NCI-H2107 (cell line): ENCODE measurements around the gene N4BP2L2.

ENCODE experiments used
- DNase-seq: peaks from one replicate; lab custom pipeline; 2025; lab: John Stamatoyannopoulos, UW

The N4BP2L2 gene

DNA sequence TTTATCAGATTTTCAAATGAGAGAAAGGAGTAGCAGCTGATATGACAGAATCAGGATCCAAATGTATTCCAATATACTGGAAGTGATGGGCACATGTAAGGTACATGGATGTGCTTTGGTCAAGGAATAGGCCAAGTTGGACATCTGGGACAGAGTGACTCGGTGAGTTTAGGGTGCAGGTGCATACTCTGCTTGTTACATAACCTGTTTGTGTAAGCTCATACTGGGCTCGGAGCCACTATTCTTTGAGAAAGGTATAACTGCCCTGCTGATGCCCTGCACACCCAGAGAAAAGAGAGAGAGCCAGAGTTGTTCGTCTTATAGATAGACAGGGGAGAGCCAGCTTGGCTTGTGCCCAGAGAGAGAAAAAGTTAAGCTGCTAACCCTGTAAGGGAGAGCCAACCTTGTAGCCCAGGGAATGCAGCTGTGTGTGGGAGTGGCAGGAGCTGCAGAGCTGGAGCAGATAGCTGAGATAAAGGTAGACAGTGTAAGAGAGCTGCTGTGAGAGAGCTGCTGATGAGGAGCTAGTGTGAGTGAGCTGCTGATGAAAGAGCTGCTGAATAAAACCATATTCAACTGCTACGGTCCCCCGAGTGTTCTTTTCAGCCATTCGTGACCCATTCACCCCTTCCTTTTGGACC, 70.0 kb downstream of the N4BP2L2 start:
- no peak for DNase-seq

- no peak for DNase-seq
Observed at GRCh38 chr13:32456591-32456990, 82.0 kb downstream of the N4BP2L2 start.

- DNase-seq = no peak
Observed at GRCh38 chr13:32455594-32455903, 83.0 kb downstream of the N4BP2L2 start.

DNA sequence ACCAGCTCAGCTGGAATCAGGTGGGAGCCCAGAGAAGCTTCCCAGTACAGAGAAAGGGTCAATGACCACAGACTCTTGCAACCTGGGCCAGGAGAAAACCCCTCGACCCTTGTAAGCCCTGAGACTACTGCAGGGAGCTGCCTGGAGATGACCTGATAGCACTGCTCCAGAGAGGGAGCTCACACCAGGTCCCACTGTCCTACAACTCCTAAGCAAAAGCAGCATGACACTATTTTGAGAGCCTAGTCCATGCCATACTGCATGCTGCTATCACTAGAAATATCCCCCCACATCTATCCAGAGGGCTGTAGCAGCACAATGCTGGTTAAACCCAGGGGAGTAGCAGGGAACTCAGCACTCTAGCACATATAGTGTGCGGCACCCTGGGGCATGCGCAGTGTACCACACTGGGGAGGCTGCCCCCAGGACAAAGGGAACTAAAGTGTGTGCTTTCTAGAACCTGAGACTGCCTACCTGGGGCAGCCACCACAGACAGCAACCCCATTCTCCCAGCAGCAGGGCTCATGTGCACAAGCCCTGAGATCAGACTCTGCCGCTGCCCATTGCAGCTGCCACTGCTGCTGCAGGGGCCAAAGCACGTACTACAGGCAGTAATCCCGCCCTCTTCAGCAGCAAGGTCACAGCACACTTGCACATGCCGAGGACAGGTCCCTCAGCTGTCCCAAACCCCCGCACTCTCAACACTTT, 83.6 kb downstream of the N4BP2L2 start:
- DNase-seq = no peak

DNA sequence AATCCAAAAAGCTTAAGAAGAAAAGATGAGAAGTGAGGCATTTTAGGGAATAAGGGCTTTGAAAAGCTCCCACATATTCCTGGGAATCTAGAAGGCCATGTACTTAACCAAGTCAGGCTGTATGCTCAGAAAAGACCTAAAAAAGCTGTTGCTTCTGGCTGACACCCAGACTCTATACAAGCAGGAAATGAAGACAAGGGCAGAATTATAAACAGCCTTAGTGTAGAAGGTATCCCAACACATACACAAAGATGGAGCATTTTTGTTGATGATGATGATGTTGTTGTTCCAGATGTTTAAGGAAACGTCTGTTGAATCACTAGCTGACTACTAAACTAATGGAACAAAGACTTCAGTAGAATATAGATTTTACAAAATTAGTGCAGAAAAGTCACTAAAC, 84.6 kb downstream of the N4BP2L2 start:
- DNase-seq = no peak

DNA sequence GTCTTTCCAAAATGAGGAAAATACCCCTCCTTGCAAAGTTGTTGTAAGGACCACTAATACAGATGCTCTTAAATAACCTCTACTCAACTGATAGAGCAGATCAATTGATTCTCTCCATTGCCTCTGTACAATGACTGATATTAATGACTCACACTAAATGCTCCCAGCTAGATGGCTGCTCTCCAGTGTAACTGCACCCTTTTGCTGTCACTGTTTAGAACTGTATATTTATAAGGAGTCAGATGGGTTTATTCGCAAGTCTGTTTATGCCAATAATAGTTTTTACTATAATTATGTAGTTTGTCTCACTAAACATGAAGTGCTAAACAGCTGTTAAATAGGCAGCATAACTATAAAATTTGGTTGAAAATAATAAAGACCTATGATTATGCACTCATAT, 89.6 kb downstream of the N4BP2L2 start:
- no peak for DNase-seq

DNA sequence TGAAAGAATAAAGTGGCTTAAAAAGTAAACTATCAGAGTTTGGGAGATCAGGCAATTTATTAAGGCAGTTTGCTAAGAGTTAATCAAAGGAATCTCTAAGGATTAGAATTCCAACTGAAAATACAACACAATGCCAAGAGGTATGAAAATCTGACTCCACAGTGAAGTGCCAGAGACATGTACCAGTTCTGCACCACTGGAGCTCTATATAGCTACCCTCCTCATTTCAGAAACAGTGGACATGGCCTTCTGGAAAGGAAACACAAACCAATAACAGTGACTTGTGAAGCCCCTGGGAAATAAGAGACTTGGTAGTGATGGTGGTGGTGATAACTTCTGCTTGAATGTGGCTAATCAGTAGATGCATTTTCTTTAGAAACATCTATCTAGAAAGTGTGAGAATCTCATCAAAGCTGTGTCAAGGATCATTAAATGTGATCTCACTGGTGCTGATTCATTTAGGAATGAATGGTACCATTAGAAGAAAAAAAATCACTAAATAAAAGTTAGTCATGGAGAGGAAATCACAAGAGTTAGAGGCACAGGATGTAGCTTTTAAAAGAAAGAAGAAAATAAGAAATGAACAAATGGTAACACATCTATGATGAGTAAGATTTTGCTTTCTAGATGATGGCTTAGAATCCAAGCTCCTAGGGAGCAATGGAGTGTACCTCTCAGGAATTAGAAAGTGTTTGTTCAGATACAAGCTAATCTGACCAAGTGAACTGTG, 90.5 kb downstream of the N4BP2L2 start:
- DNase-seq = no peak

- DNase-seq = no peak
Observed at GRCh38 chr13:32446773-32447465, 91.7 kb downstream of the N4BP2L2 start.

DNA sequence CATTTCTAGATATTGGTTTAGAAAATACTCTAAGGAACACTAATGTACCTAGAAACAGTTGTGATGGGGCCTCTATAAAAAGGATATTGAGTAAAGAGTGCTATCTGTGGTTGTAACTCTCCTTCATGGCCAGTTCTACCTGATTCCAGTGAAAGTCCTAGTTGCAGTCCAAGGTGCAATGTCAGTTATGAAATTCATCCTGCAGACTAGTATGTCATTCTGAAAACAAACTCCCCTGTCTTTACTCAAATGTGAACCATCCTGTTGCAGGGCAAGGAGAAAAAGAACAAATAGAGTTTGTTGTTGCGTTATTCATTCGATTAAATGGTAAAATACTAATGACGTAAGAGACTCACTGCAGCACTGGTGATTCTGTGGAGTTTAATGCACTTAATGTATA, 92.4 kb downstream of the N4BP2L2 start:
- no peak for DNase-seq

DNA sequence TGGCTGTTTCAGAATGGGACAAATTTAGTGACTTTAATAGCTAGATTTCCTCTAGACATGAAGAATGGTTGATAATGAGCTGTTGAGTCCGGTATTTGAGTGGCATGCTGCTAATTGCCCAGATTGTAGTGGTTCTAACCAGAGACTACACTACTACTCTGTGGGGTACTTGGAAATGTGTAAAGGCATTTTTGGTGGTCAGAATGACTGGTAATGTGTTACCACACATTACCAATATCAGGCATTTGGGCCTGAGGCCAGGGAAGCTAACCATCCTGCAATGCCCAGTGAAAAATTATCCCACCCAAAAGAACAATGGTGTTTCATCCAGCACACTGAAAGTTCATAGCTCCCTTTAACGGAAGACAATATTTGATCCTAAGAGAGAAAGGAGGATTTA, 93.1 kb downstream of the N4BP2L2 start:
- DNase-seq = no peak

- no peak for DNase-seq
Observed at GRCh38 chr13:32443111-32443510, 95.5 kb downstream of the N4BP2L2 start.

DNA sequence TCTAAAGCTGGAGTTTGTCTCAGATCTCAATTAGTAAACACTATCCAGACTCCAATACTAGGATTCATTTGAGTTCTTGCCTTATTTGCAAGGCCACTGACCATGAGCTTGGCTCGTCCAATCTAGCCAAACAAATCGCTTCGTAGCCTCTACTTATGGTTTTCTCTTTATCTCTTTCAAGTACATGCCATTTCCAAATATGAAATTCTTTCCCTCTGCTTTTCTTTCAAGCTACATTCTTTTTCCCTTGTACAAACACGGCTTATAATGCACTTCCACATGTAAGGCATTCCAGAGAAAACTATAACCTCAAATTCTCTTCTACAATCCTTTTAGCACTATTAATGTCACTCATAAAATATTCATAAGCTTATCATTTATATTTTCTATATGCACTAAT, 99.7 kb downstream of the N4BP2L2 start:
- DNase-seq = no peak

- no peak for DNase-seq
Observed at GRCh38 chr13:32432856-32433255, 105.7 kb downstream of the N4BP2L2 start.

- DNase-seq = no peak
Observed at GRCh38 chr13:32431361-32431760, 107.2 kb downstream of the N4BP2L2 start.

DNA sequence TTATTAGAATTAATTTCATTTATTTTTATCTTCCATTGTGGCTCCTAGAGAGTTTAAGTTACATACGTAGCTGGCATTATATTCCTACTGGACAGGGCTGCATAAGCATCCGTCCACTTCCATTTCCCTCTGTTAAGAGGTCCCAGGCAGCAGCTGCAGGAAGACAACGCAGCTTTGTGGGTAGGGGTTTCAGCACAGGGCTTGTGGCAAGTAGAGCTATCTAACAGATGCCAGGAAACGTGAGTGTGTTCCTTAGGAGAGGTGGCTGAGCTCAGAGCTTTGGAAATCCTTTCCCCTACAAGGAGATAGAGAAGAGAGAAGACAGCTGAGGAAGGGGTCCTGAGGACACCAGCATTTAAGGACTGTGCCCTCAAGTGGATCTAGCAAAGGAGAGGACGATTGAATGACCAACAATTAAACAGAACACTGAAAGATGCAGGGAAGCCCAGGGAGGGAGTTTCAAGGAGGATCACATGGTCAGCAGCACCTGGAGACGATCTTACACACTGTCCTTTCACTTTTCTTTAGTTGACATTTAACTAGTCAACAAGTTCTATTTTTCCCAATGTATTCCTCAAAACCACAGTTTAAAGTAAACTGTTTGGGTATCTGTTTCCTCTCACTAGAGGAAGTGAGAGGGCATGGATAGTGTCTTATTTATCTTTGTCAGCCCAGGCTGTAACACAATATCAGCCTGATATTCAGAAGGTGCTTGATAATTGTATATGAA, 108.4 kb downstream of the N4BP2L2 start:
- DNase-seq = no peak

- DNase-seq = no peak
Observed at GRCh38 chr13:32429433-32429909, 109.1 kb downstream of the N4BP2L2 start.

DNA sequence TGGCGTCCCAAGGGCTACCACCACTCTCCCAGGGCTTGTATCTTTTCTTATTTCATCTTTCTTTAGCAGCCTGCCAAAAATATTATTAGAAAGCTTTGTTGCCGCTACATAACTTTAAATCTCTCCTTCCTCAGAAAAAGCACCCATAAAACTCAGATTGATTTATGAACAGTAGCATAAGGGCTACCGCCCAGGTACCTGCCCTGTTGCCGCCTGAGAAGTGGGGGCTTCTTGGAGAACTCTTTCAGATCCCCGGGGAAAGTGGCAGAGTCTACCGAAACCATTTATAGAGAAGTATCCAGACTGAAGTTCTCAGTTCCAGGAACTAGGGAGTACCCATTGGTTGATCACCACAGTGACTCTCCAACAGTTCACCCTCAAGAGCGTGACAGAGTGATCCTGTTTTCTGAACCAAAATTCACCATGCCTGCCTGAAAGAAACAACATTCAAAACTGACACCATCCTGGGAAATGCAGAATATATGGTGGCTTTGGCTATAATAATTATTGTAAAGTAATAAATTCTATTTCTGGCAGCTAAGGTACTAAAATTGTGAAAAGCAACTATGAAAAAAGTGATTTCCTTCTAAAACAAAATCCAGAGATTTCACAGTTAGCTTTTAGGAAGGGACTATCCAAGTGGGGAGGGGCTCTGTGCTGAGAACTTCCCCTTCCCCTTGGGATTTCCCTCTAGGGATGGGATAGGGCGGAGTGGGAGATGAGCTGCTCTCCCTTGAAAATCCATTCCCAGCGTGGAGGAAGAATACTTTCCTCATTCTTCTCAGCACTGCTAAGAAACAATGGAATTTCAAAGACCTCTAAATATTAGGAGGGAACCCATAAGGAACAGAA, 109.8 kb downstream of the N4BP2L2 start:
- no peak for DNase-seq

- no peak for DNase-seq
Observed at GRCh38 chr13:32427852-32428580, 110.6 kb downstream of the N4BP2L2 start, which contains the start of gene N4BP2L1. Gene N4BP2L1 (minus strand): TSS chr13:32428130. CDS start chr13:32428082, 48 bp downstream.

DNA sequence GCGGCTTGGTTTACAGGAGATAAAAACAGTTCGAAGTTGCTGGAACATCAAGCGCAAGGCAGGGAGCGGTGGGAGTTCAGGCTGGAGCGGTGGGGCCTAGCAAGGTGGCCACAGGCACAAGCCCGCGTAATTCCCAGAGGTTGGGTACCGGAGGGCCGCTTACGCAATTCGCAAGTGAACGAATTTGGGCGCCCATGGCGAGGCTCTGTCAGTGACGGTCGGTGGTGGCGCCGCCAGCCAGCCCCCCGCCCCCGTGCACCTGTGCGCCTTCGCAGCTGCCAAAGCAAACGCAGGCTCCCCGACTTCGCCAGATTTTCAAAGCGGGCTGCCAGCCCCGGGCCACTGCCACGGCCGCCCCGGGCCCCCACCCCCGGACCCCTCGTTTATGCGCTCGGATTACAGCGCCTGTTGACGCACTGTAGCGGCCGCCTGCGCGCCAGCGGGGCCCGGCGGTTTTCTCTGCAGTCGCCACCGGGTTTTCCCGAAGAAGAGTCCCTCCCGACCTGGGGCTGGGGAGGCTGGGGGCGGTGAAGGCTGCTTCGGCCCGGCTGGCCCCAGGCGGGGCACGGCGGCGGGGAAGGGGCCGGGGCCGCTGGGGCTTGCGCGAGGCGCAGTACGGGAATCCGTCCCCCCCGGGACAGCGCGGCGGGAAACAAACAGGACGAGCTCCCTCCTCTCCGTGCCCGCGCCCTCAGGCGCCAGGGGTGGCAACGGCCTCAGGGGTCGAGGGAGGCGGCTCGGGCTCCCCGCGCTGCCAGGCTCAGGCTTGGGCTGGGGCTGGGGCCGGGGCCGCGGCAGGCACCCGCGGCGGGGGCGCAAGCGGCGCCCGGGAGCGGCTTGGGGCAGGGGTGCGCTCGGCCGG, 111.4 kb downstream of the N4BP2L2 start:
- DNase-seq = no peak
